Measurements from ENCODE around the gene TPCN2.

DNA sequence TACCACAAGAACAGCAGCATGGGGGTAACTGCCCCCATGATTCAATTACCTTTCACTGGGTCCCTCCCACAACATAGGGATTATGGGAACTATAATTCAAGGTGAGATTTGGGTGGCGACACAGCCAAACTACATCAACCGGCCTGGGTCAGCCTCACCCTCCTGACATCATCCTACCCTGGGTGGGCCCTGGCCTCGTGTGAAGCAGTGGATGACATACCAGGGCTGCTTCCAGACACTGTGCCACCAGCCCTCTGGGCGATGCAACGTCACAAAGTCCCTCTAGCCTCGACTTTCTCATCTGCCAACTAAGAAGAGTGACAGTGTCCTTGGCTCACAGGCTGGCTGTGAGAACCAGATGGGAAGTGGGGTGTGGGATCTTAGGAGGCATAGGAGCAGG lies 8.7 kb upstream of the TPCN2 start:
- TF ChIP-seq, protein P1, sequence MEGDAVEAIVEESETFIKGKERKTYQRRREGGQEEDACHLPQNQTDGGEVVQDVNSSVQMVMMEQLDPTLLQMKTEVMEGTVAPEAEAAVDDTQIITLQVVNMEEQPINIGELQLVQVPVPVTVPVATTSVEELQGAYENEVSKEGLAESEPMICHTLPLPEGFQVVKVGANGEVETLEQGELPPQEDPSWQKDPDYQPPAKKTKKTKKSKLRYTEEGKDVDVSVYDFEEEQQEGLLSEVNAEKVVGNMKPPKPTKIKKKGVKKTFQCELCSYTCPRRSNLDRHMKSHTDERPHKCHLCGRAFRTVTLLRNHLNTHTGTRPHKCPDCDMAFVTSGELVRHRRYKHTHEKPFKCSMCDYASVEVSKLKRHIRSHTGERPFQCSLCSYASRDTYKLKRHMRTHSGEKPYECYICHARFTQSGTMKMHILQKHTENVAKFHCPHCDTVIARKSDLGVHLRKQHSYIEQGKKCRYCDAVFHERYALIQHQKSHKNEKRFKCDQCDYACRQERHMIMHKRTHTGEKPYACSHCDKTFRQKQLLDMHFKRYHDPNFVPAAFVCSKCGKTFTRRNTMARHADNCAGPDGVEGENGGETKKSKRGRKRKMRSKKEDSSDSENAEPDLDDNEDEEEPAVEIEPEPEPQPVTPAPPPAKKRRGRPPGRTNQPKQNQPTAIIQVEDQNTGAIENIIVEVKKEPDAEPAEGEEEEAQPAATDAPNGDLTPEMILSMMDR (IDR thresholded peaks at IDR 0.05), result no peak
- no peak for TF ChIP-seq POLR2A (IDR thresholded peaks at IDR 0.05)
